ENCODE measurements around the gene R3HCC1L. TPM values are rescaled to one million over a fixed set of nuclear protein-coding genes. Genes with fewer than 3 reads are reported as not detected.
A peak's percentile ranks its signal among the peaks of the same experiment; 100 is the strongest.

The R3HCC1L gene
- total and polyA plus RNA-seq, 5 experiments from 2014 or later = 7.3 to 28.8 (median 14.2) TPM

DNA sequence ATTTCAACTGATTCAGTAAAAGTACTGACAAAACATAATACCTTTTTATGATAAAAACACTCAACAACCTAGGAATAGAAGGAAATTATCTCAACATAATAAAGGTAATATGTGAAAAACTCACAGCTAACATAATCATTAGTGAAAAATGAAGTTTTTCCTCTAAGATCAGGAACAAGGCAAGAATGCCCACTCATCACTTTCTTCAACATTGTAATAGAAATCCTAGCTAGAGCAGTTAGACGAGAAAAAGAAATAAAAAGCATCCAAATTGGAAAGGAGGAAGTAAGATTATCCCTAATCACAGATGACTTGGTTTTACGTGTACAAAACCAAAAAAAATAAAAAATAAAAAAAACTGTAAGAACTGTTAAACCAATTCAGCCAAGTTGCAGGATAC is 58.6 kb downstream of the R3HCC1L start:
- Mint-ChIP-seq H3K9me3 (peaks cover 0 to 12% (median 0%) of the 10 kb centered on the region in 9 donors), H3K36me3 (peaks cover 12 to 66% (median 45%) of the 10 kb centered on the region in 3 donors), H3K4me1 (peaks cover 13 to 34% (median 18%) of the 10 kb centered on the region in 4 donors), H3K27me3 (no peaks in the 10 kb centered on the region), H3K4me3 (no peak overlapping the region), H3K27ac (no peak overlapping the region)
- POLR2A ChIA-PET = no interaction called here
- ATAC-seq (no peak), DNase-seq (no peak)

DNA sequence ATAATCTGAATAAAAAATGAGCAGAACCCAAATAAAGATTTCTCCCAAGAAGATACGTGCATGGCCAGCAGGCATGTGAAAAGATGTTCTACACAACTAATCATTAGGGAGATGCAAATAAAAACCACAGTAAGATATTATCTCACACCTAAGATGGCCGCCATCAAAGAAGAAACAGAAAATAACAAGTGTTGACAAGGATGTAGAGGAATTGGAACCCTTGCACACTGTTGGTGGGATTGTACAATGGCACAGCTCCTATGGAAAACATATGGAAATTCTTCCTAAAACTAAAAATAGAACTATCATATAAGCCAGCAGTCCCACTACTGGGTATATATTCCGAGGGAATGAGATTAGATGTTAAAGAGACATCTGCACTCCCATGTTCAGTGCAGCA is 60.2 kb downstream of the R3HCC1L start:
- Mint-ChIP-seq H3K4me1 (peaks cover 11 to 35% (median 19%) of the 10 kb centered on the region in 4 donors), H3K27me3 (no peaks in the 10 kb centered on the region), H3K27ac (no peak overlapping the region), H3K4me3 (no peak overlapping the region), H3K9me3 (peaks cover 0 to 12% (median 0%) of the 10 kb centered on the region in 9 donors), H3K36me3 (peaks cover 11 to 57% (median 37%) of the 10 kb centered on the region in 3 donors)
- DNase-seq (no peak), ATAC-seq (no peak)
- POLR2A ChIA-PET = no interaction called here

DNA sequence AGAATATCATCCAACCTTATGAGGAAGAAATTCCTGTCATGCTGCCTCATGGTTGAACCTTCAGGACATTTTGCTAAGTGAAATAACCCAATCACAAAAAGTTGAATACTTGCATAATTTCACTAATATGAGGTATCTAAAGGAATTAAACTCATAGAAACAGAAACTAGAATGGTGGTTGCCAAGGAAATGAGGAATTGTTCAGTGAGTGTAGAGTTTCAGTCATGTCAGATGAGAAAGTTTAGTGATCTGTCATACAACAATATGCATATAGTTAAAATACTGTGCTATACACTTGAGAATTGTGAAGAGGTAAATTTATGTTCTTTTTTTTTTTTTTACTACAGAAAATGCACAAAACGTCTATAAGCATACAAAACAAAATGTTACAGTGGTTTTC is 60.7 kb downstream of the R3HCC1L start:
- ATAC-seq (no peak), DNase-seq (no peak)
- peaks cover 7 to 52% (median 33%) of the 10 kb centered on the region in 3 donors for H3K36me3 Mint-ChIP-seq
- POLR2A ChIA-PET = no interaction called here
- no peaks in the 10 kb centered on the region for H3K27me3 Mint-ChIP-seq
- peaks cover 11 to 35% (median 20%) of the 10 kb centered on the region in 4 donors for H3K4me1 Mint-ChIP-seq
- H3K27ac Mint-ChIP-seq = no peak overlapping the region
- H3K4me3 Mint-ChIP-seq = no peak overlapping the region
- peaks cover 0 to 12% (median 0%) of the 10 kb centered on the region in 9 donors for H3K9me3 Mint-ChIP-seq

DNA sequence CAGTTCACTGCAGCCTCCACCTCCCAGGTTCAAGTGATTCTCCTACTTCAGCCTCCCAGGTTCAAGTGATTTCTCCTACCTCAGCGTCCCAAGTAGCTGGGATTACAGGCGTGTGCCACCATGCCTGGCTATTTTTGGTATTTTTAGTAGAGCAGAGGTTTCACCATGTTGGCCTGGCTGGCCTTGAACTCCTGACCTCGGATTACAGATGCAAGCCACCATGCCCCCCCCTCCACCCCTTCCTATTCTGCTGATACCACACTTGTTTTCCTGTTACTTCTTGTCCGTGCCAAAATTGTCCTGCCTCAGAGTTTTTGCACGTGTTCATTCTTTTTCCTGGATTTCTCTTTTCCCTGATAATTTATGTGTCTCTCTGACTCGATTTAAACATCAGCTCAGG is 62.5 kb downstream of the R3HCC1L start:
- Mint-ChIP-seq H3K9me3 (peaks cover 0 to 11% (median 0%) of the 10 kb centered on the region in 9 donors), H3K27ac (no peak overlapping the region), H3K36me3 (peaks cover 7 to 44% (median 29%) of the 10 kb centered on the region in 3 donors), H3K4me3 (no peak overlapping the region), H3K4me1 (peaks cover 11 to 37% (median 22%) of the 10 kb centered on the region in 4 donors), H3K27me3 (no peaks in the 10 kb centered on the region)
- no peak for DNase-seq
- no peak for ATAC-seq
- POLR2A ChIA-PET = no interaction called here

DNA sequence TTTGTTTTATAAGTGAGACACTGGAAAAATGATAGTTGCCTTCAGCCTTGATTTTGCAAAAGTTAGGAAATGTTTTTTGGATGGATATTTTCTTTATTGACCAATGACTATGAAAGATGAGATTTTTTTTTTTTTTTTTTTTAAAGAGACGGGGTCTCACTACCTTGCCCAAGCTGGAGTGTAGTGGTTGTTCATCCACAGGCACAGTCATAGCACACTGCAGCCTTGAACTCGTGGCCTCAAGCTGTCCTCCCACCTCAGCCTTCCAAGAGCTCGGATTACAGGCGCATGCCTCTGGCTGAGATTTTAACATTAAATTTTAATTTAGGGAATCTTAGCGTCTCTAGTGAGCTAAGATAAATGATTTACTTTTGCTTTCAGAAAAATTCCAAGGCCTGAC is 67.3 kb downstream of the R3HCC1L start:
- Mint-ChIP-seq H3K27me3 (no peaks in the 10 kb centered on the region), H3K4me3 (no peak overlapping the region), H3K9me3 (no peaks in the 10 kb centered on the region), H3K4me1 (peaks cover 8 to 35% (median 18%) of the 10 kb centered on the region in 4 donors), H3K36me3 (peaks cover 0 to 21% (median 11%) of the 10 kb centered on the region in 3 donors), H3K27ac (peak overlapping the region in 1 of 10 donors; percentile 2)
- no peak for ATAC-seq
- no peak for DNase-seq
- POLR2A ChIA-PET = no interaction called here

DNA sequence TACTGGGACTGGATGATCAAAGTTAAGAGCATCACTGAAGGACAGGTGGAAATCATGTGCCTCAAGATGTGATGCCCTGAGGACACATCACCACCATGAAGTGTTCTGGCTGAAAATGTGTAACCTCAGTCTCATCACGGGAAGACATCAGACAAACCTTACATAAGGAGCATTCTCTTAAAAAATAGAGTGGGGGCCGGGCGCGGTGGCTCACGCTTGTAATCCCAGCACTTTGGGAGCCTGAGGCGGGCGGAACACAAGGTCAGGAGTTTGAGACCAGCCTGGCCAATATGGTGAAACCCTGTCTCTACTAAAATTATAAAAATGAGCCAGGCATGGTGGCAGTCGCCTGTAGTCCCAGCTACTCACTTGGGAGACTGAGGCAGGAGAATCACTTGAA is 67.9 kb downstream of the R3HCC1L start:
- DNase-seq = no peak
- no peak for ATAC-seq
- peaks cover 7 to 29% (median 14%) of the 10 kb centered on the region in 4 donors for H3K4me1 Mint-ChIP-seq
- no peaks in the 10 kb centered on the region for H3K9me3 Mint-ChIP-seq
- no peak overlapping the region for H3K27ac Mint-ChIP-seq
- H3K27me3 Mint-ChIP-seq = no peaks in the 10 kb centered on the region
- H3K4me3 Mint-ChIP-seq = no peak overlapping the region
- H3K36me3 Mint-ChIP-seq = peaks cover 0 to 23% (median 12%) of the 10 kb centered on the region in 3 donors
- POLR2A ChIA-PET = no interaction called here

DNA sequence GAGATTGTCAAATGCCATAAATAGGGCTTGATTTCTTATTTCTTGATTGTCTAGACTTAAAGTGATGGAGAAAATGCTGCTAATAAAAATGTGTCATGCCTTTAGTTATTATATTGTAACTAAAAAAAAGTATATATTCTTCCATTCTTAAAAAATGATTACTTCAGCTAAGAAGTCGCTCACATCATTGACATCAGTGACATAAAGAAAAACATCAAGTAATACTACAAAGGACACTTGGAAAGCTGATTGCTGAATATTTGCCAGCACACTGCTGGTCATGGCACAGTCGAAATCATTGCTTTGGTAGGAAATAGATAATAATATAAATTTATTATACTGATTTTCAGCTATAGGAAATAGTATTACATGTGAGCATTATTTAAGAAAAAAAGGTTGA is 70.9 kb downstream of the R3HCC1L start:
- no peak for ATAC-seq
- no peaks in the 10 kb centered on the region for H3K27me3 Mint-ChIP-seq
- no peak for DNase-seq
- POLR2A ChIA-PET = no interaction called here
- H3K4me3 Mint-ChIP-seq = no peak overlapping the region
- peaks cover 19 to 42% (median 33%) of the 10 kb centered on the region in 3 donors for H3K36me3 Mint-ChIP-seq
- H3K4me1 Mint-ChIP-seq = peaks cover 4 to 41% (median 17%) of the 10 kb centered on the region in 4 donors
- H3K27ac Mint-ChIP-seq = no peak overlapping the region
- H3K9me3 Mint-ChIP-seq = no peaks in the 10 kb centered on the region

DNA sequence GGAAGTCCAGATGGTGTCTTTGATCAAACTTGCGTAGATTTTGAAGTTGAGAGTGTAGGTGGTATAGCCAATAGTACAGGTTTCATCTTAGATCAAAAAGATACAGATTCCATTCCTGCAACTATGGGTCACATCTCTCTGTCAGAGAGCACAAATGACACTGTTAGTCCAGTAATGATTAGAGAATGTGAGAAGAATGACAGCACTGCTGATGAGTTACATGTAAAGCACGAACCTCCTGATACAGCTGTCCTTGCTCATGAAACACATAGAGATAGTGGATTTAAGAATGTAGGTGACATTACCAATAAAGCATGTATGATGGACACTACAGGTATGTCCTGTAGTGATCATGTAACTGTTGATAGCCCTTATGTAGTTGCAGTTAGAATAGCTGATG is 74.5 kb downstream of the R3HCC1L start:
- Mint-ChIP-seq H3K9me3 (no peaks in the 10 kb centered on the region), H3K27me3 (no peaks in the 10 kb centered on the region), H3K4me1 (peaks cover 14 to 54% (median 36%) of the 10 kb centered on the region in 4 donors), H3K27ac (no peak overlapping the region), H3K4me3 (no peak overlapping the region), H3K36me3 (peaks cover 23 to 53% (median 43%) of the 10 kb centered on the region in 3 donors)
- DNase-seq (no peak), ATAC-seq (no peak)
- POLR2A ChIA-PET = no interaction called here

DNA sequence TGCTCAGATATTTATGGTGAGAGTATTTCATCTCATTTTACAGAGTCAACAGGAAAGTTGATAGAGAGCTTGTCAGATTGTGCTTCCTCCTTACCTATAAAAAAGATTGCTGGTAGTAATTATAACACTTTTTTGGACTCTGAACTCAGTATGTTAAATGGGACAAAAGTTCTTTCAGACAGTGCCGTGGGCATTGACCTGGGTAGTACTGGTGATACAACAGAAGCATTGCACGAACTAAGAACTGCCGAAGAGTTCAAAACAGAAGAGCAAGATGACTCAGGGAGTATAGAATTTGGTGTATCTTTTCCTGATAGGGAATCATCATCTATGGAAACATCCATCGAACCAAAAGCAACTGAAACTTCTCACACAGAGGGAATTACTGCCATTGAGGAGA is 75.0 kb downstream of the R3HCC1L start:
- Mint-ChIP-seq H3K27ac (no peak overlapping the region), H3K36me3 (peaks cover 23 to 55% (median 45%) of the 10 kb centered on the region in 3 donors)

DNA sequence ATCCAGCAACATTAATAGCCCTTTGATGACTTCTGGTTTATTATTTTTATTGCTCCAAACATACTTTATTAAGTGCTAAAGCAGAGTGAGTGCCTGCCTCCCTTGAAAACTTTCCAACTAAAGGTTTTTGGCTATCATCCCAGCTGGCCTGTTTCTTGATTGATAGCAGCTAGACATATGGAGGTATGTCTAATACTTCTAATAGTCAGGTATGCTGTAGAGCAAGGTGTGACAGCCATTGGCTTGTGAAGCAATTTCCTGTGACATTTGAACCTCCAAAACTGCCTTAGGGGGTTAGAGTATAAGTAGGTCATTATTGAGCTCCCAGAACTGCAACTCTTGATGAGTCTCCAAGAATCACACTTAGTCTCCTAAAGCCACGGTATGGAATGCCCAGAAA is 77.7 kb downstream of the R3HCC1L start:
- POLR2A ChIA-PET = no interaction called here
- no peak overlapping the region for H3K4me3 Mint-ChIP-seq
- peaks cover 0 to 17% (median 6%) of the 10 kb centered on the region in 9 donors for H3K9me3 Mint-ChIP-seq
- H3K27me3 Mint-ChIP-seq = no peaks in the 10 kb centered on the region
- peaks cover 19 to 60% (median 43%) of the 10 kb centered on the region in 4 donors for H3K4me1 Mint-ChIP-seq
- DNase-seq (no peak), ATAC-seq (no peak)
- H3K36me3 Mint-ChIP-seq = peaks cover 35 to 65% (median 51%) of the 10 kb centered on the region in 3 donors
- H3K27ac Mint-ChIP-seq = no peak overlapping the region

More for the DNA sequence above, 75.0 kb downstream of the R3HCC1L start:
- POLR2A ChIA-PET = no interaction called here
- no peak for DNase-seq
- ATAC-seq = no peak
- Mint-ChIP-seq H3K4me3 (no peak overlapping the region), H3K9me3 (no peaks in the 10 kb centered on the region), H3K27me3 (no peaks in the 10 kb centered on the region), H3K4me1 (peaks cover 17 to 53% (median 37%) of the 10 kb centered on the region in 4 donors)

DNA sequence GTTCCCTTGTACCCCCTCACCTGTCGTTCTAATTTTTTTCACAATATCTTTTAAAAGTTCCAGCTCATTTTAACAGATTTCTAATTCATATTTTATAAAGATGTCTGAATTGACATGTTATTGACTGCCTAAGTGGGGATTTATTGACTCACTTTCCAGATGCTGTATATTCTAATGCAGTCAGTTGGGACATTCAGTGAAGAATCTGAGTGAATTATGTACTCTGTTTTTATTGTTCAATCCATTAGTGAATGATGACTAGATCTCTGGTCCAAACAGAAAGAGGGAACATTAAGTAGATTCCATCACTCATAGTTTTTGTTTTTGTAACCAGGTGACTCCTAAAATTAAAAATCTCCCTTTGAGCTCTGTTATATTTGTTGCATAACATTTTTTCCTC is 79.3 kb downstream of the R3HCC1L start:
- Mint-ChIP-seq H3K4me1 (peaks cover 20 to 57% (median 50%) of the 10 kb centered on the region in 4 donors), H3K4me3 (no peak overlapping the region), H3K27me3 (no peaks in the 10 kb centered on the region), H3K36me3 (peaks cover 41 to 70% (median 52%) of the 10 kb centered on the region in 3 donors), H3K27ac (peak overlapping the region in 2 of 10 donors; percentile 26 to 66), H3K9me3 (peaks cover 0 to 32% (median 15%) of the 10 kb centered on the region in 9 donors)
- no peak for ATAC-seq
- DNase-seq = no peak
- POLR2A ChIA-PET = no interaction called here

DNA sequence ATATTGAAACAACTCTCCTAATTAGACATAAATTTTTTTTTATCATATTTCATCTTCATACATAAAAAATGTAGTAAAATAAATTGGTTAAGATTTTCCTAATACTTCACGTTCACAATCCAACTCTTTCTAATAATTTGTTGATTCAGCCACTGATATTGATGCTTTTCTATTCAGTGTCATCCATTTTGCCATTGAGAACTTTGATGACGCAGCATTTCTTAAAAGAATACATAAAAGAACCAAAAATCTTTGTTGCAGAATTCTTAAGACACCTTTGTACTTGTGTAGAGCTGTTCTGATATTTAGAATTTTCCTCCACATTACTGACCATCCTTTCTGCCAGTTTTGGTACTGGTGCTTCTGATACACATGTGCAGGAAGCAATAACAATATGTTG is 80.9 kb downstream of the R3HCC1L start:
- no peak overlapping the region for H3K4me3 Mint-ChIP-seq
- peaks cover 43 to 74% (median 53%) of the 10 kb centered on the region in 3 donors for H3K36me3 Mint-ChIP-seq
- H3K4me1 Mint-ChIP-seq = peaks cover 19 to 47% (median 44%) of the 10 kb centered on the region in 4 donors
- H3K9me3 Mint-ChIP-seq = peaks cover 0 to 48% (median 28%) of the 10 kb centered on the region in 9 donors
- no peak overlapping the region for H3K27ac Mint-ChIP-seq
- ATAC-seq (no peak), DNase-seq (no peak)
- no peaks in the 10 kb centered on the region for H3K27me3 Mint-ChIP-seq
- POLR2A ChIA-PET = no interaction called here

DNA sequence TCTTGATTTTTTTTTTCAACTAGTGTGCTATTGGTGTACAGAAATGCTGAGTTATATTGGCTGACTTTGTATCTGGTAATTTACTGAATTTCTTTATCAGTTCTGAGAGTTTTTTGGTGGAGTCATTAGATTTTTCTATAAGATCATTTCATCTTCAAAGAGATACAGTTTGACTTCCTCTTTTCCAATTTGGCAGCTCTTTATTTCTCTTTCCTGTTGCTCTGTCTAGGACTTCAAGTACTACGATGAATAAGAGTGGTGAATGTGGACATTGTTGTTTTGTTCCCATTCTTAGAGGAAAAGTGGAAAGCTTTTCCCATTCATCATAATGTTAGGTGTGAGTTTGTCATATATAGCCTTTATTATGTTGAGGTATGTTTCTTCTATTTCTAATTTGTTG is 83.3 kb downstream of the R3HCC1L start:
- no peak for DNase-seq
- Mint-ChIP-seq H3K4me1 (peaks cover 11 to 26% (median 23%) of the 10 kb centered on the region in 4 donors), H3K9me3 (peaks cover 0 to 48% (median 28%) of the 10 kb centered on the region in 9 donors), H3K4me3 (no peak overlapping the region), H3K27ac (peak overlapping the region in 1 of 10 donors; percentile 7), H3K27me3 (no peaks in the 10 kb centered on the region), H3K36me3 (peaks cover 40 to 57% (median 45%) of the 10 kb centered on the region in 3 donors)
- ATAC-seq = no peak
- POLR2A ChIA-PET = no interaction called here

DNA sequence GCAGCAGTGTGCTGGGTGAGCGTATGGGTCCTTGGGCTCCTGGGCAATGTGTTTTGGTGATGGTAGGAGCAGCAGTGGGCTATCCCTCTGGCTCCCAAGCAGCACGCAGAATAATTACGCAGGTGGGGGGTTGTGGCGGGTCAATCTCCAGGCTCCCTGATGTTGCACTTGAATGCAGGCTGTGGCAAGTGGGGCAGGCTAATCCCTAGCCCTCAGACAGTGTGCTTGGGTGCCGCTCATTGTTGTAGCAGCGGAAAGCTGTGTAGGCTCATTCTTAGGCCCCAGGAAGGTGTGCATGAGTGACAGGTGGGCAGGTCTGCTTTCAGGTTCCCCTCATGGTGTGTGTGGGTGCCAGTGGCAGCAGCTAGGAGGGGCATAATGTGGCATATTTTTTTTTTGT is 89.4 kb downstream of the R3HCC1L start:
- peaks cover 0 to 18% (median 13%) of the 10 kb centered on the region in 9 donors for H3K9me3 Mint-ChIP-seq
- H3K36me3 Mint-ChIP-seq = peaks cover 23 to 47% (median 27%) of the 10 kb centered on the region in 3 donors

More for the DNA sequence above, 89.4 kb downstream of the R3HCC1L start:
- ATAC-seq = no peak
- no peak for DNase-seq
- peaks cover 8 to 16% (median 13%) of the 10 kb centered on the region in 4 donors for H3K4me1 Mint-ChIP-seq
- peak overlapping the region in 1 of 10 donors; percentile 67 for H3K27ac Mint-ChIP-seq
- POLR2A ChIA-PET = no interaction called here
- no peaks in the 10 kb centered on the region for H3K27me3 Mint-ChIP-seq
- H3K4me3 Mint-ChIP-seq = no peak overlapping the region
